ENCODE measurements around the gene ZNF568.

DNA sequence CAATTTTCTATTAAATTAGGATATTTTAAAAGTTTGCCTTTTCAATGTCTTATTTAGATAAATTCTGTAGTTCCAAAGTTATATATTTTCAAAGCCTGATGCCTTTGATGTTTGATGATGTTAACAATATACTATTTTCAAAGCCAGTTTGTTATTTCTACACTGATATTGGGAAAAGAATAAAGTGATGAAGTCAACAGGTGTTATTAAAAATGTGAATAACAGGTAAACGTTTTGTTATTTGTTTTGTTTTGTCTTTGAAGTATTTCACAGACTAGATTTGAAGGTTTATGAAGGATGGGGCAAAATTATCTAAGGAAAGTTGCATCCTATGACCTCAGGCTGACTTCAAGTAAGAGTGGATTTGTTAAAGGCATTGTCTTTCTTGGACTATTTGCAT, 129.0 kb downstream of the ZNF568 start:
- TF ChIP-seq, protein P1, sequence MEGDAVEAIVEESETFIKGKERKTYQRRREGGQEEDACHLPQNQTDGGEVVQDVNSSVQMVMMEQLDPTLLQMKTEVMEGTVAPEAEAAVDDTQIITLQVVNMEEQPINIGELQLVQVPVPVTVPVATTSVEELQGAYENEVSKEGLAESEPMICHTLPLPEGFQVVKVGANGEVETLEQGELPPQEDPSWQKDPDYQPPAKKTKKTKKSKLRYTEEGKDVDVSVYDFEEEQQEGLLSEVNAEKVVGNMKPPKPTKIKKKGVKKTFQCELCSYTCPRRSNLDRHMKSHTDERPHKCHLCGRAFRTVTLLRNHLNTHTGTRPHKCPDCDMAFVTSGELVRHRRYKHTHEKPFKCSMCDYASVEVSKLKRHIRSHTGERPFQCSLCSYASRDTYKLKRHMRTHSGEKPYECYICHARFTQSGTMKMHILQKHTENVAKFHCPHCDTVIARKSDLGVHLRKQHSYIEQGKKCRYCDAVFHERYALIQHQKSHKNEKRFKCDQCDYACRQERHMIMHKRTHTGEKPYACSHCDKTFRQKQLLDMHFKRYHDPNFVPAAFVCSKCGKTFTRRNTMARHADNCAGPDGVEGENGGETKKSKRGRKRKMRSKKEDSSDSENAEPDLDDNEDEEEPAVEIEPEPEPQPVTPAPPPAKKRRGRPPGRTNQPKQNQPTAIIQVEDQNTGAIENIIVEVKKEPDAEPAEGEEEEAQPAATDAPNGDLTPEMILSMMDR (IDR thresholded peaks at IDR 0.05; ENCODE audit: low read depth, low read length), result no peak
- TF ChIP-seq POLR2A (IDR thresholded peaks at IDR 0.05; ENCODE audit: extremely low read depth, insufficient read length), result no peak
- TF ChIP-seq, protein P2, sequence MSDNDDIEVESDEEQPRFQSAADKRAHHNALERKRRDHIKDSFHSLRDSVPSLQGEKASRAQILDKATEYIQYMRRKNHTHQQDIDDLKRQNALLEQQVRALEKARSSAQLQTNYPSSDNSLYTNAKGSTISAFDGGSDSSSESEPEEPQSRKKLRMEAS (IDR thresholded peaks at IDR 0.05; ENCODE audit: low read depth, low read length), result no peak

Measured in NB4 (cell line).